Sigmoid colon (tissue), 4 donors: ENCODE results near the gene CLDN14.

Experiments
- EP300 ChIP-seq, 4 donors: sonication (generic); formaldehyde crosslinking; IDR thresholded peaks; one replicate each; pipeline ENCODE4 v1.6.1; 2017; ENCODE audit warnings: antibody characterized with exemption in 4 of 4
- POLR2A ChIP-seq, 2 donors: fragments of 450-650 bp; IDR thresholded peaks; one replicate each; pipeline ENCODE4 v1.6.1; 2016; ENCODE audit warnings: antibody characterized with exemption in 2 of 2, mild to moderate bottlenecking in 2 of 2, moderate library complexity in 2 of 2
- POLR2AphosphoS5 ChIP-seq, 4 donors: sonication (generic); formaldehyde crosslinking; IDR thresholded peaks; one replicate each; pipeline ENCODE4 v1.6.1; 2017; ENCODE audit warnings: antibody characterized with exemption in 4 of 4
- TF ChIP-seq, protein P1 (sequence below), 4 experiments: fragments of 450-650 bp in 3 of 4; fragments of 200-600 bp in 1 of 4; IDR thresholded peaks; one replicate each; pipeline ENCODE4 v1.5.1; 2016 to 2019; ENCODE audit warnings: antibody characterized with exemption in 4 of 4, mild to moderate bottlenecking in 3 of 4, moderate library complexity in 2 of 4

DNA sequence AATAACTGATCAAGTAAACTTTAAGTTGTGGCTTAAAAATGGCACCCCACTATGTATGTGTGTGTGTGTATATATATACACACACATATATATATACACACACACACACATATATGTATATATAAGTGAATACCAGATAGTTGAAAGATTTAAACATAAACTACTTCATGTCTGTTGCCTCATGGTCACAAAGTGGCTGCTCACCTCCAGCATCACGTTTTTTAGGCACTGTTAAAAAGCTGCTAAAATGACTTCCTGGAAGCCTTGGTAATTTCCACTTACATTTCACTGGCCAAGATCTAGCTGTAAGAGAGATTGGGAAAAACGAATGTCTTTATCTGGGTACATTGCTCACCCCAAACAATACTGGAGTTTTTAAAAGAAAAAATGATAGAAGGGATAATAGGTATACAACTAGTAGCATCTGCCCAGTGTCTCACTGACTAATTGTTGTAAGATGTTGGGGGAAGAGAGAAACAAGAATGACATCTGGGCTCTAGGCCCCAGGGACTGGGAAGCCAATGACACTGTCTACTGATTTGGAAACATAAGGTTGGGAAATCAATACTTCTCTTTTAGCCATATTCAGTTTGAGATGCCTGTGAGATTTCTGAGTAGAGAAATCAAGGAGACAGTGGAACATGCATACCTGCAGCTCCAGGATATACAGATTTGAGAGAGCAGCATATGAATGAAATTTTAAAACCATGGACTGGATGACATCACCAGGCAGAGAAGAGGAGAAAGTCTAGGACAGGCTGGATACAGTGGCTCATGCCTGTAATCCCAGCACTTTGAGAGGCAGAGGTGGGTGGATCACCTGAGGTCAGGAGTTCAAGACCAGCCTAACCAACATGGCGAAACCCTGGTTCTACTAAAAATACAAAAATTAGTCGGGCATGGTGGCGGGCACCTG is 42.8 kb downstream of the CLDN14 start:
- TF ChIP-seq, protein P1, sequence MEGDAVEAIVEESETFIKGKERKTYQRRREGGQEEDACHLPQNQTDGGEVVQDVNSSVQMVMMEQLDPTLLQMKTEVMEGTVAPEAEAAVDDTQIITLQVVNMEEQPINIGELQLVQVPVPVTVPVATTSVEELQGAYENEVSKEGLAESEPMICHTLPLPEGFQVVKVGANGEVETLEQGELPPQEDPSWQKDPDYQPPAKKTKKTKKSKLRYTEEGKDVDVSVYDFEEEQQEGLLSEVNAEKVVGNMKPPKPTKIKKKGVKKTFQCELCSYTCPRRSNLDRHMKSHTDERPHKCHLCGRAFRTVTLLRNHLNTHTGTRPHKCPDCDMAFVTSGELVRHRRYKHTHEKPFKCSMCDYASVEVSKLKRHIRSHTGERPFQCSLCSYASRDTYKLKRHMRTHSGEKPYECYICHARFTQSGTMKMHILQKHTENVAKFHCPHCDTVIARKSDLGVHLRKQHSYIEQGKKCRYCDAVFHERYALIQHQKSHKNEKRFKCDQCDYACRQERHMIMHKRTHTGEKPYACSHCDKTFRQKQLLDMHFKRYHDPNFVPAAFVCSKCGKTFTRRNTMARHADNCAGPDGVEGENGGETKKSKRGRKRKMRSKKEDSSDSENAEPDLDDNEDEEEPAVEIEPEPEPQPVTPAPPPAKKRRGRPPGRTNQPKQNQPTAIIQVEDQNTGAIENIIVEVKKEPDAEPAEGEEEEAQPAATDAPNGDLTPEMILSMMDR (IDR thresholded peaks at IDR 0.05): no peak
- no peak for TF ChIP-seq POLR2A (IDR thresholded peaks at IDR 0.05)
- TF ChIP-seq EP300 (IDR thresholded peaks at IDR 0.05): no peak
- TF ChIP-seq POLR2AphosphoS5 (IDR thresholded peaks at IDR 0.05): no peak
